ENCODE data around the gene MAGI2.

DNA sequence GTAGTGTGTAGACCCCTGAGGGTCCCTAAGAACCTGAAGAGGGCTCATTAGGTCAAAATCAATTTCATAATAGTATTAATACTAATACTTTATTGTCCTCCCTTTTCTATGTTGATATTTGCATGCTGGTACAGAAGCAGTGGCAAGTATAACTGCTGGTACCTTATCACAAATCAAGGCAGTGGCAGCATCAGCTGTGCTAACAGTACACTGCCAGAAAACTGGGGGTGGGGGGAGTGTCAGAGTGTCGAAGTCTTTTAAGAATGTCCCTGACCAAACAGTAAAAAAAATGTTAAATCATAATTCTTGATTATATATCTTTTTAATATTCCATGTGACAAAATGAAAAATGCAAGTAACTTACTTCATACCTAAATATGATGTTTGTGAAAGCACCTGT lies 716.9 kb downstream of the MAGI2 start:
- no peak for TF ChIP-seq SPI1 (IDR thresholded peaks at IDR 0.05; ENCODE audit: low read depth, low read length)
- no peak for TF ChIP-seq POLR2A (IDR thresholded peaks at IDR 0.05; ENCODE audit: low read depth, low read length)

Measured in GM12891 (cell line).